ELR (cell line): ENCODE data around the gene IL13RA1.
"Not testable (repeated sequence)": the region's sequence is repeated elsewhere in the genome, so short reads cannot be mapped to it uniquely, and the experiment has no call there.

ENCODE experiments used
- DNase-seq: peaks from one replicate; pipeline ENCODE4 v3.0.0-alpha.2; 2015; ENCODE audit warnings: low read depth

IL13RA1 gene

GRCh38 chrX:118726887-118727685 is at the start of gene IL13RA1:
IL13RA1 (plus strand) TSS chrX:118727606; CDS start chrX:118727639, 33 bp downstream.
- DNase-seq: peak; percentile 85

DNA sequence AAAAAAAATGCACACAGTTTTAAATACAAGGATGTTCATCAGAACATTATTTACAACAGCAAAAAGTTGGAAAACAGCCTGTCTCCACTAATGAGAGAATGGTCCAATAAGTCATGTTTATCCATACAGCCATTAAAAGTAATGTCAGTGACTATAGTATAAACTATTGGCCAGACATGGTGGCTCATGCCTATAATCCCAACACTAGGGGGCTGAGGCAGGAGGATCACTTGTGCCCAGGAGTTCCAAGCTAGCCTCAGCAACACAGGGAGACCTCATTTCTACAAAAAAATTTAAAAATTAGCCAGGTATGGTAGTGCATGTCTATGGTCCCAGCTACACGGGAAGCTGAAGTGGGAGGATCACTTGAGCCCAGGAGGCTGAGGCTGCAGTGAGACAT is 48.1 kb upstream of the IL13RA1 start:
- DNase-seq: peak; percentile 15

DNA sequence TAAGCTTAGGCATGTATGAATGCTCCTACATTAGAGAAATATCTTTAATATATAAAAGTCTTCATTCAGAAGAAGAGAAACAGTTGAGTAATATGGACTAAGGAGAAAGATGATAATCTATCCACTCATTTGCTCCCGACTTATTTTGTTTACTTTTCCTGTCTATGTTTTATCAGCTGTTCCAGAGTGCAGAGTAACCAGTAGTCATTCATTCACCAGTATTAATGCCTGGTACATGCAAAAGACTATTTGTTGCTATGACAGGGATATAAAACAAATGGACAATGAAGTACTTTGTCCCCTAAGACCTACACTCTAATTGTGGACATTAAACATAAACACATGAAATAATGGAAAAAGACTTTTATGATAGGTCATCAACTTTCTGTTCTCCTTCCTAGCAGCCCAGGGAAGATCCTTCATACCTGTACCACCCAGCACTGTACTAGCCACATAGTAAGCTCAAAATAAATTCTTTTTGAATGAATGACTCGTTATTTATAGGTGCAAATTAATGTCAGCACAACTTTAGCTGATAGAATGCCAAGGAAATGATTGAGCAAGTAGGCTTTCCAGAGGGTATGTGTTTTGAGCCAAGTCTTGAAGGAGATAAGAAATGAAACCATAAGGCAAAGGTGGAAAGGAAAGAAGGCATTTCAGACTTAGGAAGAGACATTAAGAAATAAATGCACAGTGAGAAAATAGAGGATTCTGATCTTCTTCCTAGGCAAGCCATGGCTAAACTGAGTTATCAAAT is 45.0 kb upstream of the IL13RA1 start:
- no peak for DNase-seq

DNA sequence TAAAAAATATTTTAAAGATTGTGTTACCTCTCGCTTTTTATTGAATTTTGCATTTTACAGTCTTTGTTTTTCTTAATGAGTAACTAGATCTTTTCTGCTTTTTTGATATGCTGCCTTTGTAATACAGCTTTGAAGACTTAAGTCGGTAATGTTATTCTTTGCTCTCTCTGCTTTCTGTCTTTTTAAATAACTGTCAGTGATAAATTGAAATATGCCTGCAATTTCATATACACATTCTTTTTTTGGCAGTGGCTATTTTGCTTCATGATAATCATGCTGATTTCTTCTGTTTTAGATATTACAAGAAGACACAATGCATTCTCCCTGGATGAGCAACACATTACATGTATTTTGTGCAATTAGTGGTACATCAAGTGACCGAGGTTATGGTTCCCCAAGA is 42.0 kb upstream of the IL13RA1 start:
- no peak for DNase-seq

DNA sequence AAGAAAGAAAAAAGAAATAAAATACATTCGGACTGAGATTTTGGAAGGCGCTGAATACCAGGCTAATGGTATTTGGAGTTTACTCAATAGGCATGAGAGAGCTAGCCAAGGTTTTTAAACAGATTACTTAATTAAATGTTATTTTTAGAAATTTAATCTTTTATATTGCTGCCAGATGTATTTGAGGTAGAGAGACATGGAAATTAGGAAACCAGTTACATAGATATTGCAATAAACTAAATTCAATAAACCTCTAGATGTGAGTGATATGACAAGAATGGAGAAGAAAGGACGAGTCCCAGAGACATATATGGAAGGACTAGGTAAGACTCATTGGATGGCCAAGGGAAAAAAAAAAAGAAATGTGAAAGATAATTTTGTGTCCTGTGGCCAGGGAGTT is 38.5 kb upstream of the IL13RA1 start:
- no peak for DNase-seq

- no peak for DNase-seq
Observed at GRCh38 chrX:118693843-118694242, 33.6 kb upstream of the IL13RA1 start.

- peak; percentile 2 for DNase-seq
Observed at GRCh38 chrX:118694638-118695037, 32.8 kb upstream of the IL13RA1 start.

DNA sequence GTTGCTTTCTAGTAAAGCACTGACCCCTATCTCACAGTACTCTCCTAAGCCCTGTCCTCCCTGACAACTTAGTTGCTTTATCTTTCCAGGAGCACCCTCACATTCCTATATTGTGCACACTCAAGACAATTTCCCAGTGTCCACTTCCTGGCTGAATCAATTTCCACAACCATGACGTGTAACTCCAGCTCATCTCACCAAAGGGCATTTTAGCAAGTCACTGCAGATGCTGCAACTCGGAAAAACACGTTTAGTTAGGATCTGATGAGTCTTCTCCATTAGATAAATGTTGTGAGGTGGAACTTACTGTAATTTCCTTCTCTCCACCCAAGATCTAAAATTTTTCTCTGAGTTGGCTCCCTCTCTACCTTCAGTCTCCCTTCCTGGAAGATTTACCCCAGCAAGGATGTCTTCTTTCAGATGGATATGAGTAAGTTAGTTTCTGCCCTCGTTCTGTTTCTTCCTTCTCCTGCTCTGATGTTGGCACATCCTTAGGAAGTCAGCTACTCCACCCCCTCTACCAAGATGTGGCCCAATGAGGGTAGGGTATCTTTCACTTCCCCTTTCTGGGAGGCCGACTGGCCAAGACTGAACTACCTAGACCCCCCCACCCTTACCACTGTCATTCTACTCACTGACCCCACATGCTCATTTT is 28.8 kb upstream of the IL13RA1 start:
- DNase-seq: peak; percentile 58

DNA sequence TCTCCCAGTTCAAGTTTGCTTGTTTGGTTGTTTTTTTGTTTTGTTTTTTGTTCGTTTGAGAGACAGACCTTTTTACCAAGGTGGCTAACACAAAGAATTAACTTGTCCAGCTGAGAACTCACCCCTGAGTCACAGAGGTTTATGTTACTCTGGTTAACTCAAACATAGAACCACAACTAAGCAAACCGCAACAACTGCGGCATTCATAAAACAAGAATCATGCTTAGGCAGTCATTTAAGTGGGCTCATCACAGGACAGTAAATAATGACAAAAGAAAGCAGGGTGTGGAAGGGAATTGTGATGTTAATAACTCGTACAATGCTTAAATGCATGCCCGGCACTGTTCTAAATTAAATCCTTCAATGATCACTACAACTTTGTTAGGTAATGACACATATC is 24.7 kb upstream of the IL13RA1 start:
- DNase-seq: peak; percentile 43

DNA sequence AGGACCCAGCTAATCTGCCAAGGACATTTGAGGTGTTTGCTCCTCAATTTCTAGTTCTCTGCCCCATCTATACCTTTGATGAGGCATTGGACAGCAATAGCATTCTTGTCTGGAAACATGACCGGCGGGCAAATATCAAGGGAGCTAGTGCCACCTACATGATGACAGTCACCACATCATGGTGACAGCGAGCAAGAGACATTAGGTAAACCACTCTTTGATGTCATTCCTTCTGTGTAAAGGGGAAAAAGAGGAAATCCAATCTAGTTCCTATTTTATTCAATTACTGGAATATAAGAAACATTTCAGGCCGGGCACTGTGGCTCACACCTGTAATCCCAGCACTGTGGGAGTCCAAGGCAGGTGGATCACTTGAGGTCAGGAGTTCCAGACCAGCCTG is 20.7 kb upstream of the IL13RA1 start:
- DNase-seq: no peak

- no peak for DNase-seq
Observed at GRCh38 chrX:118714521-118714920, 12.9 kb upstream of the IL13RA1 start.

DNA sequence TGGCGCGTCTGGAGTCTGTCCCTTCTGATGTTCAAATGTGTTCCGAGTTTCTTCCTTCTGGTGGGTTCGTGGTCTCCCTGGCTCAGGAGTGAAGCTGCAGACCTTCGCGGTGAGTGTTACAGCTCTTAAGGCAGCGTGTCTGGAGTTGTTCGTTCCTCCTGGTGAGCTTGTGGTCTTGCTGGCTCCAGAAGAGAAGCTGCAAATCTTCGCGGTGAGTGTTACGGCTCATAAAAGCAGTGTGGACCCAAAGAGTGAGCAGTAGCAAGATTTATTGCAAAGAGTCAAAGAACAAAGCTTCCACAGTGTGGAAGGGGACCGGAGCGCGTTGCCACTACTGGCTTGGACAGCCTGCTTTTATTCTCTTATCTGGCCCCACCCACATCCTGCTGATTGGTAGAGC is 11.5 kb upstream of the IL13RA1 start:
- DNase-seq: not testable (repeated sequence)

DNA sequence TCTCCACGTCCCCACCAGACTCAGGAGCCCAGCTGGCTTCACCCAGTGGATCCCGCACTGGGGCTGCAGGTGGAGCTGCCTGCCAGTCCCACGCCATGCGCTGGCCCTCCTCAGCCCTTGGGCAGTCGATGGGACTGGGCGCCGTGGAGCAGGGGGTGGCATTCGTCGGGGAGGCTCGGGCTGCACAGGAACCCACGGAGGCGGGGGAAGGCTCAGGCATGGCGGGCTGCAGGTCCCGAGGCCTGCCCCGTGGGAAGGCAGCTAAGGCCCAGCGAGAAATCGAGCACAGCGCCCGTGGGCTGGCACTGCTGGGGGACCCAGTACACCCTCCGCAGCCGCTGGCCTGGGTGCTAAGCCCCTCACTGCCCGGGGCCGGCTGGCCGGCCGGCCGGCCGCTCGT is 10.6 kb upstream of the IL13RA1 start:
- DNase-seq: not testable (repeated sequence)

- DNase-seq: no peak
Observed at GRCh38 chrX:118717678-118718391, 9.6 kb upstream of the IL13RA1 start.

DNA sequence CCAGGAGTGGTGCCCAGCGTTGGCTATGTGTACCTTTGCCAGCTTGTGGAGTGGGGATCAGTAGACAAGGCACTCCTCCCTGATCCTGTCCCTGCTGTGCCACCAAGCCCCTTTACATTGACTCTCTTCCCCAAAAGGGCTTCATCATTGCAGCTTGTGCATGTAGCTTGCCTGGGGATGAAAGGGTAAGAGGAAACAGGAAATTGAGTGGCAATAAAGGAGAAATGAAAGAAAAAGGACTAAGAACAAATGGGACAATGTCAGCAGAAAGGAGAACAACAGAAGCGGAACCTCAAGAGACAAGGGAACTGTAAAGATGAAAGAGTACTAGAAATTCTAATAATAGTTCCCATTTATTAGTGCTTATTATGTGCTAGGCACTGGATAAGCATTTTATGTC is 8.7 kb upstream of the IL13RA1 start:
- no peak for DNase-seq

DNA sequence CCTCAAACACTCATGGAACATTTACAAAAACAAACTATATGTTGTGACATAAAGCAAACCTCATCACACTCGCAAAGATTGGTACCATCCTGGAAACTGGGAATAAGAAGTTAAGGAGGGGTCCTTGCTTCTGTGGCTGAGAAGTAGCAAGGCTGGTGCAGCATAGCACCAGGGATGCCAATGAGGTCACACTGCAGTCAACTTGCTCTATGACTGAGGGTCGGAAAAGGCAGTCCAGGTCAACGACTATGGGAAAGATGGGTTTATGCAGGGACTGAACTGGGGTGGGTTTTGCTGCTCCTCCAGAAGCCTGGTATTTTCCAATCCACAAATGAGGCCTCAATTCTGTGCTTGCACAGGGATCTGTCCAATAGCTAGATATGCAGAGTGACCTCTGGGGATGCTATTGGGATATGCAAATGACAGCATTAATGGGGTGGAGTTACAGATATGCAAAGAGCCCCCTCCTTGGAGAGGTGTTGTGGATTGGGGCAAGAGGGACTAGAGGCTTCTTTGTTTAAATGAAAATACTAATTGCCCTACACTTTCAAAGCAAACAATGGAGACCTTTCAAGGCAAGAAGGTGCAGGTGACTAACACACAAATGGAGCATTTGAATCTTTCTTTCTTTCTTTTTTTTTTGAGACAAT is 7.2 kb upstream of the IL13RA1 start:
- DNase-seq: no peak

DNA sequence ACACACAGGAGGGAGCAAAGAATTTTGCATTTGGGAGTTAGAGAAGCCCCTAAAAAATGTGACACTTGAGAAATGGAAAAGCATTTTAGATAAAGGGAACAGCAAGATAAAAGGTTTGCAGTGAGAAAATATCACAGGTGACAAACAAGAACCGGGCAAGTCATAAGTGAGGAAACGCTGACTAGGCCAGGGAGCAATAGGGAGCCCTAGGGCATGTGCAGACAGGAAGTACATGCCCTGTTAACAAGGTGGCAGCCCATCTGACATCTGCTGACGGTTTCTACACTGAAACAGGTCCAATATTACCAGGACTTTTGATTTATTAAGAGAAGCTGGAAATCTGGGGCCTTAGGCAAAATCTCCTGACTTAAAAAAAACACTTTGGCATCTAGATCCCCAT is 4.0 kb upstream of the IL13RA1 start:
- DNase-seq: no peak

- no peak for DNase-seq
Observed at GRCh38 chrX:118724365-118724764, 3.0 kb upstream of the IL13RA1 start.

- peak; percentile 31 for DNase-seq
Observed at GRCh38 chrX:118724775-118725174, 2.6 kb upstream of the IL13RA1 start.

- DNase-seq: no peak
Observed at GRCh38 chrX:118726396-118726795, 1.0 kb upstream of the IL13RA1 start.

- peak; percentile 42 for DNase-seq
Observed at GRCh38 chrX:118727686-118728339, 407 bp downstream of the IL13RA1 start.
